Astrocyte (in vitro differentiated cells and primary cell): Measurements from ENCODE around the gene LIMS2.

Experiments used
- CTCF ChIP-seq: IDR thresholded peaks from 2 replicates; pipeline ENCODE4 v1.5.1; 2011; ENCODE audit warnings: low read depth, mild to moderate bottlenecking, inconsistent platforms, low read length, moderate library complexity; ENCODE audit not compliant: insufficient read depth
- EZH2 ChIP-seq: IDR thresholded peaks from 2 replicates; pipeline ENCODE4 v1.6.1; 2012; ENCODE audit warnings: mild to moderate bottlenecking, low read length, inconsistent platforms; ENCODE audit not compliant: insufficient read depth

DNA sequence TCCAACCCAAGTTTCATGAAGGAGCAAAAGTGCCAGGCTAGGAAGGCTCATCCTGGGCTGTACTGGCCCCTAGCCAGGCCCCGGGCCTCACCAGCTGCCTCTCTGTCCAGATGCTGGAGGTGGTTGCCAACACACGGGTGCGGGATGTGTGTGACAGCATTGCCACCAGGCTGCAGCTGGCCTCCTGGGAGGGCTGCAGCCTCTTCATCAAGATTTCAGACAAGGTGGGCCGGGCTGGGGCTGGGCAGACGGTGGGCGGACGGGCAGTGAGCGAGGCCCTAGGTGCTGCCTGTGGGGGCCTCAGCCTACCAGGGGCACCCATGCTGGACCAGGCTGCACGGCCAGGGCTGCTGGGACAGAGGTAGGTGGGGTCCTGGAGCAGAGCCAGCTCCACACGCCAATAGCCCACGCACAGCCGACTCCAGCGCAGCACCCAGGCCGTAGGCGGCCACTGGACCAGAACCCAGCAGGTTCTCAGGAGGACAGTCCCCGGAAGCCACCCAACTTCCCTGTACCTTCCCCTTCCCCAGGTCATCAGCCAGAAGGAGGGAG lies 41.2 kb downstream of the LIMS2 start:
- TF ChIP-seq CTCF: no peak
- TF ChIP-seq EZH2: no peak
